ENCODE measurements around the gene AQP1.

DNA sequence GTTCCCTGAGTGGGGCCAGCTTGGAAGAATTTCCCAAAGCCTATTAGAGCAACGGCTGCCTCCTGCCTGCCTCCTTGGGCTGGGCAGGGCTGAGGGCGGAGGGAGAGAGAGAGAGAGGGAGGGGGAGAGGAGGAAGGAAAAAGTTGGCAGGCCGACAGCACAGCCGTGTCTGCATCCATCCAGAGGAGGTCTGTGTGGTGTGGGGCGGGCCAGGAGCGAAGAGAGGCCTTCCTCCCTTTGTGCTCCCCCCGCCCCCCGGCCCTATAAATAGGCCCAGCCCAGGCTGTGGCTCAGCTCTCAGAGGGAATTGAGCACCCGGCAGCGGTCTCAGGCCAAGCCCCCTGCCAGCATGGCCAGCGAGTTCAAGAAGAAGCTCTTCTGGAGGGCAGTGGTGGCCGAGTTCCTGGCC lies at the start of gene AQP1:
- TF ChIP-seq POLR2A (IDR thresholded peaks at IDR 0.05): peak; percentile 94 to 96
- TF ChIP-seq POLR2AphosphoS5 (IDR thresholded peaks at IDR 0.05): peak; percentile 99
- TF ChIP-seq, protein P1, sequence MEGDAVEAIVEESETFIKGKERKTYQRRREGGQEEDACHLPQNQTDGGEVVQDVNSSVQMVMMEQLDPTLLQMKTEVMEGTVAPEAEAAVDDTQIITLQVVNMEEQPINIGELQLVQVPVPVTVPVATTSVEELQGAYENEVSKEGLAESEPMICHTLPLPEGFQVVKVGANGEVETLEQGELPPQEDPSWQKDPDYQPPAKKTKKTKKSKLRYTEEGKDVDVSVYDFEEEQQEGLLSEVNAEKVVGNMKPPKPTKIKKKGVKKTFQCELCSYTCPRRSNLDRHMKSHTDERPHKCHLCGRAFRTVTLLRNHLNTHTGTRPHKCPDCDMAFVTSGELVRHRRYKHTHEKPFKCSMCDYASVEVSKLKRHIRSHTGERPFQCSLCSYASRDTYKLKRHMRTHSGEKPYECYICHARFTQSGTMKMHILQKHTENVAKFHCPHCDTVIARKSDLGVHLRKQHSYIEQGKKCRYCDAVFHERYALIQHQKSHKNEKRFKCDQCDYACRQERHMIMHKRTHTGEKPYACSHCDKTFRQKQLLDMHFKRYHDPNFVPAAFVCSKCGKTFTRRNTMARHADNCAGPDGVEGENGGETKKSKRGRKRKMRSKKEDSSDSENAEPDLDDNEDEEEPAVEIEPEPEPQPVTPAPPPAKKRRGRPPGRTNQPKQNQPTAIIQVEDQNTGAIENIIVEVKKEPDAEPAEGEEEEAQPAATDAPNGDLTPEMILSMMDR (IDR thresholded peaks at IDR 0.05): peak in 2 of 4 experiments; percentile 20 to 53

Data from gastroesophageal sphincter (tissue), 3 donors.